Measurements from ENCODE around the gene CATSPER1.

The CATSPER1 gene

GRCh38 chr11:65988791-65989592 is 37.3 kb downstream of the CATSPER1 start:
- Histone ChIP-seq H3K27ac (no peak overlapping the region), H3K4me3 (no peak overlapping the region), H3K9me3 (ENCODE audit: low read depth, low read length) (no peaks in the 10 kb centered on the region), H3K9ac (ENCODE audit: insufficient read length) (no peak overlapping the region), H3K36me3 (ENCODE audit: insufficient read depth, low read length) (no peaks in the 10 kb centered on the region; the same call in 1 of the 2 replicates)
- TF ChIP-seq EZH2 (IDR thresholded peaks at IDR 0.05), result no peak
- DNase-seq (ENCODE audit: low read depth, low spot score), result peak; percentile 91

GRCh38 chr11:65987336-65987735 is 38.9 kb downstream of the CATSPER1 start:
- no peak for DNase-seq (ENCODE audit: low read depth, low spot score)
- TF ChIP-seq EZH2 (IDR thresholded peaks at IDR 0.05) (no peak), POLR2AphosphoS5 (IDR thresholded peaks at IDR 0.05; ENCODE audit: borderline replicate concordance, low read depth, low read length) (no peak)
- no peak overlapping the region for H3K27ac ChIP-seq
- H3K9ac ChIP-seq (ENCODE audit: insufficient read length), result no peak overlapping the region
- no peaks in the 10 kb centered on the region; the same call in 1 of the 2 replicates for H3K36me3 ChIP-seq (ENCODE audit: insufficient read depth, low read length)
- no peaks in the 10 kb centered on the region for H3K9me3 ChIP-seq (ENCODE audit: low read depth, low read length)
- H3K4me3 ChIP-seq, result no peak overlapping the region

DNA sequence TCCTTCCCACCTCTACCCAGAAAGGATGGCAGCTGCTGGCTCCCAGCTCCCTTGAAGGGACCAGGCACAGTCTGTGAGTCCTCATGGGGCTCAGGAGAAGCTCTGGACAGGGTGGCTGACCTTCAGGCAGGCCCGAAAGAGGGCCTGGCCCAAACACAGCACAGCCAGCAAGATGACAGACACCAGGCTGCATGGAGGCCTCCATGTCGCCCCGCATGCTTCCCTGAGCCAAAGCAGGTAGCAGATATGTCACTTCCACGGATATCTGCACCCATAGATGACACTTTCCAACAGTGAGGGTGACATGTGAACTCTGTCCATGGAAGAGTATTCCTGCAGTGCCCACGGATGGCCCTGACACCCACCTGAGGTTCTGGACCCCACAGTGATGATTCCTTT is 42.7 kb downstream of the CATSPER1 start:
- Histone ChIP-seq H3K27ac (no peak overlapping the region), H3K9me3 (ENCODE audit: low read depth, low read length) (no peaks in the 10 kb centered on the region), H3K4me3 (no peak overlapping the region), H3K9ac (ENCODE audit: insufficient read length) (no peak overlapping the region), H3K36me3 (ENCODE audit: insufficient read depth, low read length) (peaks cover 2% of the 10 kb centered on the region; the same call in 1 of the 2 replicates)
- TF ChIP-seq EZH2 (IDR thresholded peaks at IDR 0.05) (no peak), FOXP2 (optimal IDR thresholded peaks at IDR 0.05; ENCODE audit: control extremely low read depth, extremely low read length, insufficient read depth) (no peak), POLR2AphosphoS5 (IDR thresholded peaks at IDR 0.05; ENCODE audit: borderline replicate concordance, low read depth, low read length) (no peak)
- DNase-seq (ENCODE audit: low read depth, low spot score), result no peak

- Histone ChIP-seq H3K9me3 (ENCODE audit: low read depth, low read length) (no peaks in the 10 kb centered on the region), H3K9ac (ENCODE audit: insufficient read length) (no peak overlapping the region), H3K4me3 (no peak overlapping the region), H3K27ac (no peak overlapping the region), H3K36me3 (ENCODE audit: insufficient read depth, low read length) (peaks cover 5% of the 10 kb centered on the region; the same call in 1 of the 2 replicates)
- no peak for DNase-seq (ENCODE audit: low read depth, low spot score)
- no peak for TF ChIP-seq FOXP2 (optimal IDR thresholded peaks at IDR 0.05; ENCODE audit: control extremely low read depth, extremely low read length, insufficient read depth)
- TF ChIP-seq EZH2 (IDR thresholded peaks at IDR 0.05), result no peak
- no peak for TF ChIP-seq POLR2AphosphoS5 (IDR thresholded peaks at IDR 0.05; ENCODE audit: borderline replicate concordance, low read depth, low read length)
These were observed 43.3 kb downstream of the CATSPER1 start for GRCh38 chr11:65982824-65983588.

DNA sequence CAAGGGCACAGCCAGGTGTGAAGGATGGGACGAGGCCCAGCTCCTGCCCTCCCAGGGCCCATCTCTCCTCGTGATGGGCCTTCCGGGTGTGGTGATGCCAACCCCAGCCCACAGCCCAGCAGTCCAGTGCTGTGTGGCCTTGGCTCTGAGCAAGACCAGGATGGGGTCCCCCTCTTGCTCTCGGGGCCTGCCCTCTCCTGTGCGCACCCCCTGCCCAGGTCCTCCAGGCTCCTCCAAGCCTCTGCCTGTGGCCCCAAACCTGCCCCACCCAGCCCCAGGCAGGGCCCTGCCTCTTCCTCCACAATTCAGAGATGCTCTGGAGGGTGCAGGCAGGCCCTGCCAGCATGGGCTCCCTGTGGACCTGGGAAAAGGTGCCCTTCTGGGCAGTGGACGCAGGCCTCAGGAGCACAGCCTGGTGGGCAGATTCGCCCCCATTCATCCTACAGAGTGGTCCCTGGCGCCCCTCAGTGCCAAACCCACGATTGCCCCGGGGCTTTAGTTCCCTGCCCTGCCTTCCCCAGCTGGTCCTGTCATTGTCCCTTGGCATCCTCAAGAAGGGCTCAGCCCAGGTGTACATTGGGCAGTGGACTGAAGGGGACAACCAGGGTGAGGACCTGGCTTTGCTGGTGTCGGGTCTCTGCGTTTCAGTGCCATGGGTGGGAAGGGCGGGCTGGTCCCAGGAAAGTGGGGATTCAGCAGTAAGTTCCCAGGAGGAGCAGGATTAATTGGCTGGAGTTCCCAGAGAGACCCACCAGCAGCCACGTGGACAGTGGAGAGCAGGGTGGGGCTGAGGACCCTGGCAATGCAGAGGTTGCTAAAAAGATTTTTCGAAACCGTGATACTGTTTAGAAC is 44.1 kb downstream of the CATSPER1 start:
- H3K27ac ChIP-seq, result no peak overlapping the region

DNA sequence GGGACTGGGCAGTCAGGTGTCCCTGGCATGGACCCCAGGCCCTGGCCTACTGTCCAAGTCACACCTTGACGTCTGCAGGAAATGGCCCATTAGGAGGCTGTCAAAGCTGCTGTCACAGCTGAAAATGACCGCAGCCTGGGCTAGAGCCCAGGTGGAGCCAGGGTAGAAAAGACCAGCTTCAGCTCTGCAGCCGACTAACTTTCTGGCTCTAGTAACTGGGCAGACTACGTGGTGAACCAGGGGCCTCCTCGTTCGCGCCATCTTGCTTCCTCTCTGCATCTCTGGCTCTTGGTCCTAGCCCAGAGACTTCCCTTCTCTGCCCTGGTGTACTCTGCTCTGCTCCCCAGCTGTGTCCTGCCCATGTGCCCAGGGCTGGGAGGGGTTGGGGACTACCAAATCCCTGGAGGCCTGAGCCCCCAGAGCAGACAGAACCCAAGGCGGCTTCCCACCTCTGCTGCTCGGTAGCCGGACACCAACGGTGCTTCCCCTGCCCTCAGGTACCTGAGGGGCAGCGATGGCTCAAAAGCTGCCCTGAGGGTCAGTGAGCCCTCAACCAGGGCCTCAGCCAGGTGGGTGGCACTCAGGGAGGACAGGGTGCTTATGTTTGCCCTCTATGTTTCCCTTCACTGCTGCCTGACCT is 45.1 kb downstream of the CATSPER1 start:
- H3K9me3 ChIP-seq (ENCODE audit: low read depth, low read length), result no peaks in the 10 kb centered on the region
- TF ChIP-seq FOXP2 (optimal IDR thresholded peaks at IDR 0.05; ENCODE audit: control extremely low read depth, extremely low read length, insufficient read depth), result no peak
- 0 out of 2 replicates have a peak, but pooled peaks have one; percentile 29 for TF ChIP-seq POLR2AphosphoS5 (IDR thresholded peaks at IDR 0.05; ENCODE audit: borderline replicate concordance, low read depth, low read length)
- no peak for TF ChIP-seq EZH2 (IDR thresholded peaks at IDR 0.05)
- H3K36me3 ChIP-seq (ENCODE audit: insufficient read depth, low read length), result peaks cover 11% of the 10 kb centered on the region; the same call in 1 of the 2 replicates
- no peak overlapping the region for H3K27ac ChIP-seq
- no peak overlapping the region for H3K9ac ChIP-seq (ENCODE audit: insufficient read length)
- no peak overlapping the region for H3K4me3 ChIP-seq
- DNase-seq (ENCODE audit: low read depth, low spot score), result no peak

More for the DNA sequence above, 44.1 kb downstream of the CATSPER1 start:
- Histone ChIP-seq H3K36me3 (ENCODE audit: insufficient read depth, low read length) (peaks cover 11% of the 10 kb centered on the region; the same call in 1 of the 2 replicates), H3K4me3 (no peak overlapping the region), H3K9ac (ENCODE audit: insufficient read length) (no peak overlapping the region), H3K9me3 (ENCODE audit: low read depth, low read length) (no peaks in the 10 kb centered on the region)
- TF ChIP-seq EZH2 (IDR thresholded peaks at IDR 0.05) (no peak), FOXP2 (optimal IDR thresholded peaks at IDR 0.05; ENCODE audit: control extremely low read depth, extremely low read length, insufficient read depth) (no peak), POLR2AphosphoS5 (IDR thresholded peaks at IDR 0.05; ENCODE audit: borderline replicate concordance, low read depth, low read length) (no peak)
- DNase-seq (ENCODE audit: low read depth, low spot score), result no peak

DNA sequence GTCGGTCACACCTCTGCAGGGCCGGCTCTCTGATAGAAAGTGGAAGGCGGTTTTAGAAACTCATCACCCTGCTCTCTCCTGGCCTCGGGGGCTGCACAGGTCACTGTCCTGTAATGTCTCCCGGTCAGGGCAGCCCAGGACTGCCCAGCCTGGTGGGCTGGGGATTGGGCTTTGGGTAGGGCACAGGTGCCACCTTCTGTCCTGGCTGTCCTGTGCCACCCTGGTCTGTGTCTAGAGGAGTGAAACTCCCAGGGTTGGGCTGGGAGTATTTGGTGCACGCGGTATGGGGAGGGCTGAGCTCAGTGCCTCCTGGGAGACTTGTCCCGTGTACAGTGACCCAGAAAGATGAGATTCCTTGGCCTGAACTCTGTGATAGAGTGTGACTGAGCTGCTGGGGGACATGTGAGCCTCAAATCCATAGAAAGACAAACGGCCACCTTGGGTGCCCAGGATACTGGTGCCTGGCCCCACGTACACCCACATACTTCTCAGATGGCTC is 47.0 kb downstream of the CATSPER1 start:
- no peak for TF ChIP-seq EZH2 (IDR thresholded peaks at IDR 0.05)
- TF ChIP-seq POLR2AphosphoS5 (IDR thresholded peaks at IDR 0.05; ENCODE audit: borderline replicate concordance, low read depth, low read length), result no peak
- no peak for TF ChIP-seq FOXP2 (optimal IDR thresholded peaks at IDR 0.05; ENCODE audit: control extremely low read depth, extremely low read length, insufficient read depth)
- no peak overlapping the region for H3K4me3 ChIP-seq
- peaks cover 11% of the 10 kb centered on the region; the same call in 1 of the 2 replicates for H3K36me3 ChIP-seq (ENCODE audit: insufficient read depth, low read length)
- no peaks in the 10 kb centered on the region for H3K9me3 ChIP-seq (ENCODE audit: low read depth, low read length)
- no peak overlapping the region for H3K27ac ChIP-seq
- no peak for DNase-seq (ENCODE audit: low read depth, low spot score)
- no peak overlapping the region for H3K9ac ChIP-seq (ENCODE audit: insufficient read length)

Data from SK-N-MC (cell line).